OCI-M1 (cell line): ENCODE measurements around the gene CTNNB1.
A peak's percentile ranks its signal among the peaks of the same experiment; 100 is the strongest.
"Not testable (repeated sequence)": the region's sequence is repeated elsewhere in the genome, so short reads cannot be mapped to it uniquely, and the experiment has no call there.

Experiments
- DNase-seq: peaks from one replicate; lab custom pipeline; 2025; lab: John Stamatoyannopoulos, UW

CTNNB1 gene

DNA sequence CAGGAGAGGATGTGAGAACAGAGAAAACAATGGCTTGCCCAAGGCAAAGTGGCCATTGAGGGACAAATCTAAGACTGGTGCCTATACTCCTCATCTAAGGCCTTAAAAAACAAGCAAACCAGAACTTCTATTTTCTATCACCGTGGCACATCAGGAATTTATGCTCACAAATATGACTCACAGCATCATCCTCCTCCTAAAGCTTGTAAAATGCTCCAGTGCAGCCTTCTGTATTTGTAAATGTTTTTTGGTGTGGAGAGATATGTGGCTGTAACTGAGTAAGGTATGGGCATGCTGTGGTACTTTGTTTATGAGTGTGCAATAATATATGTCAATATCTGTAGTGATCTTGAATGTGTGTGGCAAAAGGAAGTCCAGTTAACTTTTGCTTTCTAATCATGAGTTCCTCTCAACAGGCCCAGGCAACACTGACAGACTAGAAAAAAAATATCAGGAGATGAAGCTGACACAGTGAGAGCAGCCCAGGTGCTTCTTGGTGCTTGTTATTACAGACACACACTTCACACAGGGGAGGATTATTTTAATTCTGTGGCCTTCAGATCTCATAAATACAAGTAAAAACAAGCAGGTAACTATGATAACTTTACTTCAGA, 60.3 kb downstream of the CTNNB1 start:
- no peak for DNase-seq

DNA sequence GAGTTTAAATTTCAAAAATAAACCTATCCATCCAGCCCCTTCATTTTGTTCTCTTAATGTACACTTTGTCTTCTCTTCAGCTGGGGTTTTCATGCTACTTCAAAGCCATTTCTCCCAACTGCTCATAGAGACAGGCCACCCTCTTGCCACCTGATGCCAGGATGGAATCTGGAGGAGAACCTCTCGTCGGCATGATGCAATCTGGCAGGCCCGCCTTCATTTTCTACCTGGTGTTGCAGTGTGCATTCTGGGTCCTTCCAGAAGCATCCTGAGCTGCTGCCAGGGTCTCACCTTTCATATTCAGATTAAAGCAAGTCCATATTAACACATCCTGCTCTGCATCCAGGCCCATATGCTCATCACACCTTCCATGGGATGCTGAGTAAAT, 60.8 kb downstream of the CTNNB1 start:
- DNase-seq = no peak

DNA sequence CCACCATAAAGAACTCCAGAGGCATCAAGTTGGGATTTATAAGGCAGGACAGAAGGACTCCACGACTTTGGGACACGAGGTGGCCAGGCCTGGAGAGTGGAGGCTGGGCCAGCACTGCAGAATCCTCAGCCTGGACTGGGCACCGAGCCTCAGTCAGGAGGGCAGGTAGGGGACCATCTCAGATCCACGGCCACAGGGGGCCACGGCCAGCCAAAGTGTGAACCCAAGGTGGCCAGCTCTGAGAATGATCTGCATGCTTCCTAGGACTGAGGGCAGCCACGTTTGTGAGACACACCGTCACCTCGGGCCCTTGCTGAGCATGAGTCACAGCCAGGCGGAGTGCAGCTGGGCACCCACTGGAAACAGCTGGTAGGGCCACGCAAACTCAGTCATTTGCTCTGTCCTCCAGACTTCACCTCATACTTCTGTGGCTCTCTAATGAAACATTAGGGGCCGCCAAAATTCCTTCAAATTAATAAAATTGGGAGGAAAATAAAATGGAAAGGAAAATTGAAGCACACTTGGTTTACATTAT, 65.8 kb downstream of the CTNNB1 start:
- DNase-seq = no peak

DNA sequence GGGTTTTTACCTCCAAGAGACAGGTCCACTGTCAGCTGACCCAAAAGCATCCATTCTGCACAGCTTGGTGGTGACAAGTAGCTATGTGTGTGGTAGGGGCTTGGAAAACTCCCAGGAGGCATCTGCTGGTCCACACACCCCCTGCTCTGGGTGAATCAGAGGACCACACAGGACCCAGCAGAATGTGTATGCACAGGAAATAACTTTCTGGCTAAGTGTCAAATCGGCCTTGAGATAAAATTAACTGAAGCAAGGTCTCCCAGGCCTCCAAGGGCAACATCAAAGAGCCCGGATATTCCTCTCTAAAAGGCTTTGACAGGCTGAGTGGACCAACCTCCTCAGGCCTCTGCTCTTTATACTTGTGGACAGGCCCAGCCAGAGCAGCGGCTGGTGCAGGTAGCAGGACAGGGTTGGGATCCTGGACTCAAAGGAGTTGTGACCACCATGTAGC, 66.5 kb downstream of the CTNNB1 start:
- no peak for DNase-seq

DNA sequence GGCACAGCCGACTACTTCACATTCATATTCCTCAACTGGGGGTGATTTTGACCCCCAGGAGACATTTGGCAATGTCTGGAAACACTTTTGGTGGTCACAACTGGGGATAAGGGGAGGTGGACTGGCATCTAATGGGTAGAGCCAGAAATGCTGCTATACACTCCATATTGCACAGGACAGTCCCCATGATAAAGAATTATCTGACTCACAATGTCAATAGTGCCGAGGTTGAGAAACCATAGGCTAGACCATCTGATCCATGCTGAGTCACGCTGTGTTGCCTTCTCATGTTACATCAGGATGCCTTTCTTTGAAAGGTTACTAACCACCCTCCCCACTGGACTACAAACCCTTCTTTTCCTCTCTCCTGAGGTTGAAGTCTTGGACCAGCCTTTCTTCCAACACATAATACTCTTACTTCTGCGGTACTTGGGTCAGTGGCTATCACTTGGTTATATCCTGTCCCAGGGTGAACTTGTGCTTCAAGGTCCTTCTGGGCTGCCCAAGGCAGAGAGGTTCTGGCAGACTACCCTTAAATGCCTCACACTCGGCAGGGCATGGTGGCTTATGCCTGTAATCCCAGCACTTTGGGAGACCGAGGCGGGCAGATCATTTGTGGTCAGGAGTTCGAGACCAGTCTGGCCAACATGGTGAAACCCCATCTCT, 68.8 kb downstream of the CTNNB1 start:
- peak; percentile 82 for DNase-seq

GRCh38 chr3:41272667-41273066, 73.4 kb downstream of the CTNNB1 start:
- no peak for DNase-seq

- DNase-seq = peak; percentile 6
Observed at GRCh38 chr3:41274944-41275668, 75.8 kb downstream of the CTNNB1 start.

DNA sequence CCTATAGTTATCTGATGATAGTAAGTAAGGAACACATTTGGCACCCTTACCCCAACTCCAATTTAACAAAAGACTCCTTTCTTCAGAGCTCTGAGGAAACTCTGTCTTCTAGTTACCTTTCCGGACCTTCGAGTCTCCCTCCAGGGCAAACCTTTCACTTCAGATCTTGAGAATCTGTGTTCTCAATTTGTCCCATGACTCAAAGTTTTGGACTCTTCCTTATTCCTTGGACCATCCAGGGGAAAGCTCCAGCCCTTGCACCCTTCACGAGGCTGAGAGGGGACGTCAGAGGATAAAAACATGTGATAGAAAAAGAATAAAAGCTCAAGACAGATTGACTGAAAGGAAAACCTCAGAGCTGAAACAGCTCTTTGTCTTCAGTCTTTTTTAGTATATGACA, 76.9 kb downstream of the CTNNB1 start:
- no peak for DNase-seq

DNA sequence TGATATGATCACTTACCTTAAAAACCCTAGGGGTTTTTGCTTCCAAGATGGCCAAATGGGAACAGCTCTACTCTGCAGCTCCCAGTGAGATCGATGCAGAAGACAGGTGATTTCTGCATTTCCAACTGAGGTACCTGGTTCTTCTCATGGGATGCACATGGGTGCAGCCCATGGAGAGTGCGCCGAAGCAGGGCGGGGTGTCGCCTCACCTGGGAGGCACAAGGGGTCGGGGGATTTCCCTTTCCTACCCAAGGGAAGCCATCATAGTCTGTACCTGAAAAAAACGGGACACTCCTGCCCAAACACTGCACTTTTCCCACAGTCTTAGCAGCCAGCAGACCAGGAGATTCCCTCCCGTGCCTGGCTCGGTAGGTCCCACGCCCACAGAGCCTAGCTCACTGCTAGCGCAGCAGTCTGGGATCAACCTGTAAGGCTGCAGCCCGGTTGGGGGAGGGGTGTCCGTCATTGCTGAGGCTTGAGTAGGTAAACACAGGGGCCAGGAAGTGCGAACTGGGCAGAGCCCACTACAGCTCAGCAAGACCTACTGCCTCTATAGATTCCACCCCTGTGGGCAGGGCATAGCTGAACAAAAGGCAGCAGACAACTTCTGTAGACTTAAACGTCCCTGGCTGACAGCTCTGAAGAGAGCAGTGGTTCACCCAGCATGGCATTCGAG, 78.6 kb downstream of the CTNNB1 start:
- DNase-seq = no peak

- not testable (repeated sequence) for DNase-seq
Observed at GRCh38 chr3:41284934-41285333, 85.6 kb downstream of the CTNNB1 start.

- no peak for DNase-seq
Observed at GRCh38 chr3:41286305-41286704, 87.0 kb downstream of the CTNNB1 start.

- no peak for DNase-seq
Observed at GRCh38 chr3:41288785-41289184, 89.5 kb downstream of the CTNNB1 start.
